BE2C (cell line): ENCODE results near the gene ZNF764.
"Not testable (repeated sequence)": the region's sequence is repeated elsewhere in the genome, so short reads cannot be mapped to it uniquely, and the experiment has no call there.

Experiments used
- DNase-seq: peaks from one replicate; pipeline ENCODE4 v3.0.0-alpha.2; 2020
- H3K27me3 ChIP-seq: fragments of 250-450 bp; sonication (Bioruptor Pico); 2 replicates; pipeline ENCODE4 v1.5.1; 2020; ENCODE audit warnings: mild to moderate bottlenecking
- H3K36me3 ChIP-seq: fragments of 250-450 bp; sonication (Bioruptor Pico); 2 replicates; pipeline ENCODE4 v1.5.1; 2020; ENCODE audit warnings: mild to moderate bottlenecking
- H3K4me1 ChIP-seq: fragments of 250-450 bp; sonication (Bioruptor Pico); 2 replicates; pipeline ENCODE4 v1.5.1; 2020
- H3K4me3 ChIP-seq: 2 replicates; pipeline ENCODE4 v1.5.1; 2011; ENCODE audit warnings: low read depth, low read length
- H3K9me3 ChIP-seq: fragments of 250-450 bp; sonication (Bioruptor Pico); 2 replicates; pipeline ENCODE4 v1.5.1; 2020
- CTCF ChIP-seq: IDR thresholded peaks from 2 replicates; pipeline ENCODE4 v1.5.1; 2012; ENCODE audit warnings: mild to moderate bottlenecking, low read depth, low read length

Gene ZNF764

GRCh38 chr16:30525844-30526136 lies 32.4 kb downstream of the ZNF764 start:
- Histone ChIP-seq H3K27me3 (no peaks in the 10 kb centered on the region), H3K9me3 (no peaks in the 10 kb centered on the region), H3K36me3 (peaks cover 7% of the 10 kb centered on the region), H3K4me1 (peaks cover 3% of the 10 kb centered on the region), H3K4me3 (peak overlapping the region; percentile 76)
- no peak for DNase-seq
- TF ChIP-seq CTCF: no peak

- TF ChIP-seq CTCF: no peak
- DNase-seq: no peak
- H3K36me3 ChIP-seq: peaks cover 7% of the 10 kb centered on the region
- H3K27me3 ChIP-seq: no peaks in the 10 kb centered on the region
- H3K4me3 ChIP-seq: no peak overlapping the region
- peaks cover 3% of the 10 kb centered on the region for H3K4me1 ChIP-seq
- H3K9me3 ChIP-seq: no peaks in the 10 kb centered on the region
These were observed 33.3 kb downstream of the ZNF764 start for GRCh38 chr16:30524575-30525568.

- H3K9me3 ChIP-seq: no peaks in the 10 kb centered on the region
- no peak for TF ChIP-seq CTCF
- no peak overlapping the region for H3K4me3 ChIP-seq
- H3K4me1 ChIP-seq: peaks cover 3% of the 10 kb centered on the region
- no peak for DNase-seq
- no peaks in the 10 kb centered on the region for H3K27me3 ChIP-seq
- peaks cover 7% of the 10 kb centered on the region for H3K36me3 ChIP-seq
These were observed 34.2 kb downstream of the ZNF764 start for GRCh38 chr16:30523768-30524574.

GRCh38 chr16:30522702-30523463 lies 35.3 kb downstream of the ZNF764 start:
- H3K27me3 ChIP-seq, H3K36me3 ChIP-seq, H3K9me3 ChIP-seq, H3K4me1 ChIP-seq, H3K4me3 ChIP-seq, DNase-seq: not testable (repeated sequence)

GRCh38 chr16:30521873-30522641 lies 36.1 kb downstream of the ZNF764 start:
- H3K4me3 ChIP-seq: no peak overlapping the region
- H3K36me3 ChIP-seq: peaks cover 7% of the 10 kb centered on the region
- no peaks in the 10 kb centered on the region for H3K9me3 ChIP-seq
- no peak for DNase-seq
- TF ChIP-seq CTCF: no peak
- no peaks in the 10 kb centered on the region for H3K4me1 ChIP-seq
- no peaks in the 10 kb centered on the region for H3K27me3 ChIP-seq

GRCh38 chr16:30521476-30521872 lies 36.7 kb downstream of the ZNF764 start:
- no peak for TF ChIP-seq CTCF
- Histone ChIP-seq H3K9me3 (no peaks in the 10 kb centered on the region), H3K4me1 (no peaks in the 10 kb centered on the region), H3K4me3 (no peak overlapping the region), H3K27me3 (no peaks in the 10 kb centered on the region), H3K36me3 (peaks cover 7% of the 10 kb centered on the region)
- no peak for DNase-seq
